HuH-7.5 (cell line): ENCODE measurements around the gene SAMMSON.

ENCODE experiments used
- DNase-seq: peaks from one replicate; pipeline ENCODE4 v3.0.0; 2011; ENCODE audit warnings: low spot score

Gene SAMMSON

GRCh38 chr3:70011582-70011981, 12.0 kb downstream of the SAMMSON start:
- DNase-seq = no peak

GRCh38 chr3:70020906-70021660, 21.6 kb downstream of the SAMMSON start:
- no peak for DNase-seq

- no peak for DNase-seq
These were observed 28.8 kb downstream of the SAMMSON start for GRCh38 chr3:70028361-70028760.

- no peak for DNase-seq
These were observed 39.2 kb downstream of the SAMMSON start for GRCh38 chr3:70038693-70039092.

GRCh38 chr3:70040386-70040785, 40.9 kb downstream of the SAMMSON start:
- no peak for DNase-seq

GRCh38 chr3:70042641-70043040, 43.1 kb downstream of the SAMMSON start:
- no peak for DNase-seq

GRCh38 chr3:70049761-70050160, 50.2 kb downstream of the SAMMSON start:
- no peak for DNase-seq

- no peak for DNase-seq
These were observed 53.8 kb downstream of the SAMMSON start for GRCh38 chr3:70053293-70053692.

- no peak for DNase-seq
These were observed 56.5 kb downstream of the SAMMSON start for GRCh38 chr3:70056081-70056480.

GRCh38 chr3:70057426-70057825, 57.9 kb downstream of the SAMMSON start:
- no peak for DNase-seq

GRCh38 chr3:70061096-70061495, 61.6 kb downstream of the SAMMSON start:
- DNase-seq = no peak

GRCh38 chr3:70064194-70064779, 64.8 kb downstream of the SAMMSON start:
- no peak for DNase-seq

GRCh38 chr3:70065696-70066253, 66.2 kb downstream of the SAMMSON start:
- DNase-seq = no peak

GRCh38 chr3:70067860-70068521, 68.5 kb downstream of the SAMMSON start:
- no peak for DNase-seq

GRCh38 chr3:70069557-70069956, 70.0 kb downstream of the SAMMSON start:
- no peak for DNase-seq

GRCh38 chr3:70071138-70071537, 71.6 kb downstream of the SAMMSON start:
- no peak for DNase-seq

- DNase-seq = no peak
These were observed 72.6 kb downstream of the SAMMSON start for GRCh38 chr3:70072180-70072579.

GRCh38 chr3:70072754-70073153, 73.2 kb downstream of the SAMMSON start:
- DNase-seq = no peak

- no peak for DNase-seq
These were observed 75.6 kb downstream of the SAMMSON start for GRCh38 chr3:70075101-70075500.

GRCh38 chr3:70076396-70076795, 76.9 kb downstream of the SAMMSON start:
- no peak for DNase-seq

- no peak for DNase-seq
These were observed 79.2 kb downstream of the SAMMSON start for GRCh38 chr3:70078778-70079177.

- DNase-seq = no peak
These were observed 86.1 kb downstream of the SAMMSON start for GRCh38 chr3:70085613-70086012.

GRCh38 chr3:70086336-70086735, 86.8 kb downstream of the SAMMSON start:
- DNase-seq = no peak
